Peyer's patch (tissue), 4 donors: ENCODE data around the gene FHL3. TPM values are rescaled to one million over a fixed set of nuclear protein-coding genes. Genes with fewer than 3 reads are reported as not detected.

Experiments
- DNase-seq, 3 donors: peaks; one replicate each; pipeline ENCODE4 v3.0.0-alpha.2; 2017 to 2019
- H3K27ac ChIP-seq, 4 donors: fragments of 200-600 bp; sonication (generic); one replicate each; pipeline ENCODE4 v1.5.1; 2016 to 2019
- H3K27me3 ChIP-seq, 2 donors: fragments of 200-600 bp; sonication (generic); one replicate each; pipeline ENCODE4 v1.5.1; 2019
- H3K36me3 ChIP-seq, 3 donors: fragments of 200-600 bp; sonication (generic); one replicate each; pipeline ENCODE4 v1.5.1; 2016 to 2019
- H3K4me1 ChIP-seq, 4 donors: fragments of 200-600 bp; sonication (generic); one replicate each; pipeline ENCODE4 v1.5.1; 2016 to 2019
- H3K4me3 ChIP-seq, 4 donors: fragments of 200-600 bp; sonication (generic); 1 replicate in 3 of 4; 2 replicates in 1 of 4; pipeline ENCODE4 v1.5.1; 2016 to 2019; ENCODE audit warnings: mild to moderate bottlenecking in 1 of 4
- H3K9me3 ChIP-seq, 4 donors: fragments of 200-600 bp; sonication (generic); one replicate each; pipeline ENCODE4 v1.5.1; 2016 to 2019; ENCODE audit warnings: mild to moderate bottlenecking in 1 of 4
- POLR2A ChIP-seq, 2 donors: fragments of 450-650 bp; IDR thresholded peaks; one replicate each; pipeline ENCODE4 v1.5.1; 2017; ENCODE audit warnings: antibody characterized with exemption in 2 of 2, mild to moderate bottlenecking in 2 of 2, moderate library complexity in 2 of 2
- total RNA-seq, 4 donors: library from RNA; depleted of rRNA; stranded (reverse); fragments of >200 nt; gene quantifications; one replicate each; pipeline ENCODE4 v1.1.0, GENCODE V29; 2016
- TF ChIP-seq, protein P1 (sequence below), 6 experiments: fragments of 450-650 bp in 4 of 6; fragments of 200-600 bp in 2 of 6; sonication (generic) in 1 of 6; IDR thresholded peaks; one replicate each; pipeline ENCODE4 v1.5.1; 2017 to 2019; ENCODE audit warnings: antibody characterized with exemption in 6 of 6, mild to moderate bottlenecking in 3 of 6, moderate library complexity in 1 of 6

The FHL3 gene
- total RNA-seq, 4 donors from 2014 or later, result 3.3 to 13.2 (median 4.9) TPM

DNA sequence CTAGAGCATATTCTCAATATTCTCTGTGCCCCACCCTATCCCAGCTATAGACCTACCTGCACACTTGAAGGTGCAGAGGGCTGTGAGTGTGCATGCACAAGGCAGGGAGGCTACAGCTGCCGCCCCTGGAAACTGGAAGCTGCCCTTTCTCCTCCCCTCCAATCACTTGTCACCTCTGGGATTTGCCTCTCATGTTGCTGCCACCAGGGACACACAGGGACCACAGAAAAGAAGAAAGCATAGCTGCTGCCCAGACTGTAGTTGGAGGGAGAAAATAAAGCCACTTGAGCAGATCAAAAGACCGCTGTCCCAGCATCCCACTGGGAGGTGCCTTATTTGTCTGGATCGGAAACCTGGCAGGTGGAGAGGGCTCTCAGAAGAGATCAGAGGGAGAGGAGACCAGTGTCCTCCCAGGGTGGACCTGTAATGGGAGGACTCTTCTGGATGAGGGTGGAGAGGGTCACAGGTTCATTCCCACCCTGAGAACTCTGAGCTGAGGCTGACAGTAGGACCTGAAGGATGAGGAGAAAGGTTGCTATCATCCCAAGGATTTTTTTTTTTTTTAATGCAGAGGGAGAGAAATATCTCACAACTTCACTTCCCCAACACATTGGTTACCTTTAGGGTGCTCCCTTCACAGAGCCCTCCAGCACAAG, 50.9 kb downstream of the FHL3 start:
- Histone ChIP-seq H3K9me3 (no peaks in the 10 kb centered on the region), H3K27me3 (no peaks in the 10 kb centered on the region), H3K36me3 (peaks cover 0 to 29% (median 0%) of the 10 kb centered on the region in 3 donors), H3K27ac (no peak overlapping the region), H3K4me1 (no peaks in the 10 kb centered on the region), H3K4me3 (no peak overlapping the region)
- TF ChIP-seq POLR2A (IDR thresholded peaks at IDR 0.05), result no peak
- TF ChIP-seq, protein P1, sequence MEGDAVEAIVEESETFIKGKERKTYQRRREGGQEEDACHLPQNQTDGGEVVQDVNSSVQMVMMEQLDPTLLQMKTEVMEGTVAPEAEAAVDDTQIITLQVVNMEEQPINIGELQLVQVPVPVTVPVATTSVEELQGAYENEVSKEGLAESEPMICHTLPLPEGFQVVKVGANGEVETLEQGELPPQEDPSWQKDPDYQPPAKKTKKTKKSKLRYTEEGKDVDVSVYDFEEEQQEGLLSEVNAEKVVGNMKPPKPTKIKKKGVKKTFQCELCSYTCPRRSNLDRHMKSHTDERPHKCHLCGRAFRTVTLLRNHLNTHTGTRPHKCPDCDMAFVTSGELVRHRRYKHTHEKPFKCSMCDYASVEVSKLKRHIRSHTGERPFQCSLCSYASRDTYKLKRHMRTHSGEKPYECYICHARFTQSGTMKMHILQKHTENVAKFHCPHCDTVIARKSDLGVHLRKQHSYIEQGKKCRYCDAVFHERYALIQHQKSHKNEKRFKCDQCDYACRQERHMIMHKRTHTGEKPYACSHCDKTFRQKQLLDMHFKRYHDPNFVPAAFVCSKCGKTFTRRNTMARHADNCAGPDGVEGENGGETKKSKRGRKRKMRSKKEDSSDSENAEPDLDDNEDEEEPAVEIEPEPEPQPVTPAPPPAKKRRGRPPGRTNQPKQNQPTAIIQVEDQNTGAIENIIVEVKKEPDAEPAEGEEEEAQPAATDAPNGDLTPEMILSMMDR (IDR thresholded peaks at IDR 0.05), result no peak
- peak in 1 of 3 donors; percentile 21 for DNase-seq

DNA sequence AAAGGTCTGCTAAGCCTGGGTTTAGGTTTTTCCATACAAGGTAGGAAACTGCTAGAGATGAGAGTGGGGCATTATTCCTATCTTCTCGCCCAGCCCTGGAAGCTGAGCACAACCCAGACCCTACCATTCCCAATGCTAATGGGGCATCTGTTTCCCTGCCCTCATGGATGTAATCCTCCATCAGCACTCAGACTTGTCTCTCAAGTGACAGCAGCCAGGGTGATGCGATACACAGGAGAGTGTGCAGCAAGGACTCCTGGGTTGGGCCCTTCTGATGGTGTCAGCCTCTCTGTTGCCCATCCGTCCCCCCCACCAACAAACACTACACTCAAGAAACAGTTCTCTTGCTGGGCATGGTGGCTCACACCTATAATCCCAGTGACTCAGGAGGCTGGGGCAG, 52.6 kb downstream of the FHL3 start:
- H3K27me3 ChIP-seq, result no peaks in the 10 kb centered on the region
- H3K4me1 ChIP-seq, result peaks cover 0 to 1% (median 0%) of the 10 kb centered on the region in 4 donors
- TF ChIP-seq, protein P1 (IDR thresholded peaks at IDR 0.05), result no peak
- no peak for TF ChIP-seq POLR2A (IDR thresholded peaks at IDR 0.05)
- no peak for DNase-seq
- peaks cover 0 to 12% (median 0%) of the 10 kb centered on the region in 3 donors for H3K36me3 ChIP-seq
- H3K27ac ChIP-seq, result no peak overlapping the region
- H3K9me3 ChIP-seq, result no peaks in the 10 kb centered on the region
- H3K4me3 ChIP-seq, result no peak overlapping the region

DNA sequence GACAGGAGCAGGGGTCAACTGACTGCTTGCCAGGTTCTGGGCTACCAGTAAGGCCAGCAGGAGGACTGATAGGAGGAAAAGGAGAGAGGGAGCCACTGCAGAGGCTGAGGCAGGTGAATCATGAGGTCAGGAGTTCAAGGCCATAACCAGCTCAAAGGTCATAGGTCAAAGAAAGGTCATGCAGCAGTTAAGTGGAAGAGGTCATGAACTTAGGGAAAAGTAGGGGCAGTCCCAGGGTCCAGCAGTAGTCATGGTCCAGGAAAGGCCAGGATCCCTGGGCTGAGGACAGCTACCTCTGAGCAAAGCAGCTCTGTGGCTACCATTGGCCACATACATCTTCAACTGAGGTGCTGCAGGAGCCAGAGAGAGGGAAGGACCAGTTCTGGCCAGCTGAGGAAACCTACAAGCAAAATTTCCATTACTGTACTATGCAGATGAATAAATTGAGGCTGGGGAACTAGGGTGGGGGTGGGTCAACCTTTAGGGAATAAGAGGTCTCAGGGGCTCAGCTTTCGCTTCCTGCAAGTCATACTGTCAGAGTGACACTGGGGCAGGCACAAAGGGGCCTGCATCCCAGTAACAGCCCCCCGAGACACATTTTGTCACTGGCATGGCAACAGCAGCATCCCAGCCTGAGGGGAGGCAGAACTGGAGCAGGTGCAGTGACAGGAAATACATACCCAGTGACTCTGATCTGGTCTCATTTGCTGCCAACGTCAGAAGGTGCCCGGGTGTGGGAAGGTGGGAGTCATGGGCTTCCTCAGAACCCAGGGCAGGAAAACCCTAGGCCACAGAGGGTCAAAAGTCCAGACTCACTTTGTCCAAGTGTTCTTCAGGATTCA, 53.3 kb downstream of the FHL3 start:
- Histone ChIP-seq H3K27ac (no peak overlapping the region), H3K36me3 (peaks cover 0 to 7% (median 0%) of the 10 kb centered on the region in 3 donors), H3K4me3 (no peak overlapping the region), H3K4me1 (peaks cover 0 to 9% (median 0%) of the 10 kb centered on the region in 4 donors), H3K9me3 (no peaks in the 10 kb centered on the region), H3K27me3 (no peaks in the 10 kb centered on the region)
- peak in 1 of 3 donors; percentile 21 for DNase-seq
- no peak for TF ChIP-seq POLR2A (IDR thresholded peaks at IDR 0.05)
- TF ChIP-seq, protein P1 (IDR thresholded peaks at IDR 0.05), result no peak

DNA sequence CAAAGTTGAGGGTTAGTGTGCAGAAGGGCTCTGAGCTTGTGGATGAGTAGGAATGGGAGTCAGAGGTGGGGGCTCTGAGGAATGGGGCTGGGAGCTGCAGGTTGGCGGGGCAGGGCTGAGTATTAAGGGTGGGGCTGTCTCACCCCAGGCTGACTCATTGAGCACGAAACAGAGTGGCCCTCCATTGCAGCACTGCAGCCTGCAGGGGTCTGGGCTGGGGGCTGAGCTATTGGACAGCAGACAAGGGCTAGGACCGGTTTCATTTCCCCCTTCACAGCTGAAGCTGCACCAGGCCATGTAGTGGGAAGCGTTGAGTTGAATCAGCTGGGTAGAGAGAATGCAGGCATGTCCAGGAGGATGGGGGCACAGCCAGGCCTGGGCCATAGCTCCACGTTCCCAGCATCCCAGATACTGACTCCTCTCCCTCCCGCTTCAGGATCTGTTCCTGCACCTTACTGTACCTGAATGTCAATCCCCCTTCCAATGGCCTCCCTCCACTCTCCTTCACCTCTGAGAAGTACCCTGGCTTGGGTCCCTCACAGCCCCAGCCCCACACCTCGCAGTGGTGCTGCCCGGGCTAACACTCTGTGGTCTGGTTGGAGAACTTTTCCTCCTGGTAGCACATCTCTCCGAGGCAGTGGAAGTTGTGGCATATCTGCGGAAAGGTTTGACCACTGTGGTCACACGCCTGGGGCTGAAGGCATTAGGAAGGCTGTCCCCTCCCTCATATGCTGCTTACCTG, 54.1 kb downstream of the FHL3 start:
- Histone ChIP-seq H3K9me3 (no peaks in the 10 kb centered on the region), H3K4me3 (no peak overlapping the region), H3K27ac (no peak overlapping the region), H3K27me3 (no peaks in the 10 kb centered on the region), H3K36me3 (no peaks in the 10 kb centered on the region), H3K4me1 (peaks cover 0 to 12% (median 2%) of the 10 kb centered on the region in 4 donors)
- no peak for TF ChIP-seq POLR2A (IDR thresholded peaks at IDR 0.05)
- TF ChIP-seq, protein P1 (IDR thresholded peaks at IDR 0.05), result no peak
- no peak for DNase-seq

DNA sequence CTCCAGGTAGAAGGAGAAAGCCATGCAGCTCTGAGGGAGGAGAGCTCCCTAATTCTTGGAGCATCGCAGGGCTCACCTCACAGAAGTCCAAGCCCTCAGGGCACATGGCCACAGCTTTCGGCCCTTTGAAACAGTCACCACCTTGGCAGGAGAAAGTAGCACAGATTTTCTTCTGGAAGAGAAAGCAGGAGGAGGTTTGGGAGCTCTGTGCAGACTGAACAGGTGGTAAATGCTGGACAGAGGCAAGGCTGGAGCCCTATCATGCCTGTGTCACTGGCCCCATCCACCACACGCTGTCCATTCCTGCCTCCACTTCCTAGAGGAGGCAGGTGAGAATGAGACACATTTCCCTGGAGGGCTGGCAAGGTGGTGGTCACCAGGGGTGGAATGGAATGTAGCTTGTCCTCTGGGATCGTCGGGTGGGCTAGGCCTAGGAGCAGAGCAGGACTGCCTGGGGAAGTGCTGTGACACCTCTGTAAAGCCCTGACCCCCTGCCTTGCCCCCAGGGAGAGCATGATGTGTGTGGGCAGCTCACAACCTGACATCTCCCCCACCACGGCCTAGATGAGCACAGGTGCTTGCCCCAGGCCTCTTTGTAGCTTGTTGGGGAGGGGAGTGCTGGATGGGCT, 55.7 kb downstream of the FHL3 start:
- DNase-seq, result no peak
- H3K4me3 ChIP-seq, result no peak overlapping the region
- H3K27me3 ChIP-seq, result no peaks in the 10 kb centered on the region
- H3K4me1 ChIP-seq, result peaks cover 0 to 20% (median 2%) of the 10 kb centered on the region in 4 donors
- no peaks in the 10 kb centered on the region for H3K36me3 ChIP-seq
- no peaks in the 10 kb centered on the region for H3K9me3 ChIP-seq
- TF ChIP-seq, protein P1 (IDR thresholded peaks at IDR 0.05), result no peak
- no peak for TF ChIP-seq POLR2A (IDR thresholded peaks at IDR 0.05)
- H3K27ac ChIP-seq, result no peak overlapping the region
